ENCODE measurements around the gene OAS3.

The OAS3 gene

GRCh38 chr12:112978163-112979040, 40.1 kb downstream of the OAS3 start, which contains the start of gene OAS2:
OAS2 (plus strand) TSS chr12:112978519; CDS start chr12:112978609, 90 bp downstream.
- no peaks in the 10 kb centered on the region for H3K27me3 ChIP-seq (ENCODE audit: insufficient read depth, poor library complexity, severe bottlenecking)
- no peak for DNase-seq (ENCODE audit: low read depth in 1 of 2, low spot score in 1 of 2)
- H3K27ac ChIP-seq (replicated peaks) = no peak within 1 kb of the TSS
- H3K4me3 ChIP-seq (replicated peaks; ENCODE audit: insufficient read depth, low read length) = no peak within 1 kb of the TSS
- TF ChIP-seq CTCF (IDR thresholded peaks at IDR 0.05; ENCODE audit: insufficient read depth, low read length) (no peak), POLR2AphosphoS5 (IDR thresholded peaks at IDR 0.05; ENCODE audit: low read depth) (no peak), GABPA (IDR thresholded peaks at IDR 0.05; ENCODE audit: low read depth) (no peak), SPI1 (IDR thresholded peaks at IDR 0.05; ENCODE audit: borderline replicate concordance, low read depth) (no peak)
- TF ChIP-seq, protein P1, sequence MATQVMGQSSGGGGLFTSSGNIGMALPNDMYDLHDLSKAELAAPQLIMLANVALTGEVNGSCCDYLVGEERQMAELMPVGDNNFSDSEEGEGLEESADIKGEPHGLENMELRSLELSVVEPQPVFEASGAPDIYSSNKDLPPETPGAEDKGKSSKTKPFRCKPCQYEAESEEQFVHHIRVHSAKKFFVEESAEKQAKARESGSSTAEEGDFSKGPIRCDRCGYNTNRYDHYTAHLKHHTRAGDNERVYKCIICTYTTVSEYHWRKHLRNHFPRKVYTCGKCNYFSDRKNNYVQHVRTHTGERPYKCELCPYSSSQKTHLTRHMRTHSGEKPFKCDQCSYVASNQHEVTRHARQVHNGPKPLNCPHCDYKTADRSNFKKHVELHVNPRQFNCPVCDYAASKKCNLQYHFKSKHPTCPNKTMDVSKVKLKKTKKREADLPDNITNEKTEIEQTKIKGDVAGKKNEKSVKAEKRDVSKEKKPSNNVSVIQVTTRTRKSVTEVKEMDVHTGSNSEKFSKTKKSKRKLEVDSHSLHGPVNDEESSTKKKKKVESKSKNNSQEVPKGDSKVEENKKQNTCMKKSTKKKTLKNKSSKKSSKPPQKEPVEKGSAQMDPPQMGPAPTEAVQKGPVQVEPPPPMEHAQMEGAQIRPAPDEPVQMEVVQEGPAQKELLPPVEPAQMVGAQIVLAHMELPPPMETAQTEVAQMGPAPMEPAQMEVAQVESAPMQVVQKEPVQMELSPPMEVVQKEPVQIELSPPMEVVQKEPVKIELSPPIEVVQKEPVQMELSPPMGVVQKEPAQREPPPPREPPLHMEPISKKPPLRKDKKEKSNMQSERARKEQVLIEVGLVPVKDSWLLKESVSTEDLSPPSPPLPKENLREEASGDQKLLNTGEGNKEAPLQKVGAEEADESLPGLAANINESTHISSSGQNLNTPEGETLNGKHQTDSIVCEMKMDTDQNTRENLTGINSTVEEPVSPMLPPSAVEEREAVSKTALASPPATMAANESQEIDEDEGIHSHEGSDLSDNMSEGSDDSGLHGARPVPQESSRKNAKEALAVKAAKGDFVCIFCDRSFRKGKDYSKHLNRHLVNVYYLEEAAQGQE (IDR thresholded peaks at IDR 0.05; ENCODE audit: insufficient replicate concordance, low read depth) = no peak

GRCh38 chr12:112979041-112979680, 40.9 kb downstream of the OAS3 start:
- Histone ChIP-seq H3K4me3 (replicated peaks; ENCODE audit: insufficient read depth, low read length) (no peak overlapping the region), H3K27me3 (ENCODE audit: insufficient read depth, poor library complexity, severe bottlenecking) (no peaks in the 10 kb centered on the region), H3K27ac (replicated peaks) (no peak overlapping the region)
- no peak for TF ChIP-seq GABPA (IDR thresholded peaks at IDR 0.05; ENCODE audit: low read depth)
- TF ChIP-seq, protein P1 (IDR thresholded peaks at IDR 0.05; ENCODE audit: insufficient replicate concordance, low read depth) = no peak
- no peak for TF ChIP-seq POLR2AphosphoS5 (IDR thresholded peaks at IDR 0.05; ENCODE audit: low read depth)
- TF ChIP-seq SPI1 (IDR thresholded peaks at IDR 0.05; ENCODE audit: borderline replicate concordance, low read depth) = no peak
- TF ChIP-seq CTCF (IDR thresholded peaks at IDR 0.05; ENCODE audit: insufficient read depth, low read length) = no peak
- DNase-seq (ENCODE audit: low read depth in 1 of 2, low spot score in 1 of 2) = no peak

- no peak for DNase-seq (ENCODE audit: low read depth in 1 of 2, low spot score in 1 of 2)
- TF ChIP-seq POLR2AphosphoS5 (IDR thresholded peaks at IDR 0.05; ENCODE audit: low read depth) (no peak), GABPA (IDR thresholded peaks at IDR 0.05; ENCODE audit: low read depth) (no peak)
- Histone ChIP-seq H3K27ac (replicated peaks) (no peak overlapping the region), H3K27me3 (ENCODE audit: insufficient read depth, poor library complexity, severe bottlenecking) (no peaks in the 10 kb centered on the region), H3K4me3 (replicated peaks; ENCODE audit: insufficient read depth, low read length) (no peak overlapping the region)
Observed at GRCh38 chr12:112980491-112981158, 42.4 kb downstream of the OAS3 start.

Measured in HL-60 (cell line).